ENCODE results near the gene SF3B1. TPM values are rescaled to one million over a fixed set of nuclear protein-coding genes. Genes with fewer than 3 reads are reported as not detected.

The SF3B1 gene
- total RNA-seq, 2 experiments from 2014 or later, result 262 to 277 TPM

DNA sequence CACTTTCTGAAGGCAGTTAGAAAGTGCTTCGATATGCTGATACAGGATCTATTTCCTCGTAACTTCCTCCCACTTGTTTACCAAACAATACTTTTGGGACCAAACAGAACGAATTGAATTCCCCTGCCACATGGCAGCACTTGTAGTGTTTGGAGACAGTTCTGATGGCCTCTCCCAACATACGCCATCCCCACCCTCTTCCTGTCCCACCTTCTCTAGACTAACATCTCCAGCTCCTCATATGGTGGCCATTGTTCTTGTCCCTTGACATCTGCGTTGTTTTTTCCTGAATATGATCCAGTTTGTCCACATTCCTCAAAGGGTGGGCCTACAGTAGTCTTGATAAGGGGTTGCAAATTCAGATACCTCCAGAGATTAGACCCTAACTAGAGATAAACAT lies 70.8 kb downstream of the SF3B1 start:
- Mint-ChIP-seq H3K4me1 (peaks cover 23% of the 10 kb centered on the region), H3K27ac (no peak overlapping the region)

GRCh38 chr2:197360744-197361156 lies 74.1 kb downstream of the SF3B1 start:
- Mint-ChIP-seq H3K27me3 (no peaks in the 10 kb centered on the region), H3K4me3 (no peak overlapping the region), H3K4me1 (peaks cover 39% of the 10 kb centered on the region), H3K9me3 (ENCODE audit: low read depth) (peaks cover 2% of the 10 kb centered on the region), H3K36me3 (ENCODE audit: low read depth) (no peaks in the 10 kb centered on the region), H3K27ac (no peak overlapping the region)
- ATAC-seq (peak; percentile 76), DNase-seq (no peak)
- CTCF ChIA-PET, result interaction anchor here (0.7 to 1.9 kb wide), 7 partner anchors 23 to 1251 kb away, joined by 3 to 4 read pairs (median 4); no protein-coding TSS in a partner anchor
- POLR2A ChIA-PET, result no interaction called here
- intact Hi-C loops (cut with DNase I, micrococcal nuclease), result no loop called here

More for the DNA sequence above, 70.8 kb downstream of the SF3B1 start:
- intact Hi-C loops (cut with DNase I, micrococcal nuclease), result no loop called here
- Mint-ChIP-seq H3K36me3 (ENCODE audit: low read depth) (no peaks in the 10 kb centered on the region), H3K27me3 (no peaks in the 10 kb centered on the region), H3K4me3 (no peak overlapping the region), H3K9me3 (ENCODE audit: low read depth) (peaks cover 2% of the 10 kb centered on the region)
- CTCF ChIA-PET, result interaction anchor here (1.0 to 1.6 kb wide), 2 partner anchors 19 to 250 kb away, joined by 4 to 6 read pairs; no protein-coding TSS in a partner anchor
- POLR2A ChIA-PET, result interaction anchor here (0.9 kb wide), 1 partner anchor 37 kb away, joined by 4 read pairs; no protein-coding TSS in a partner anchor
- ATAC-seq, result no peak
- no peak for DNase-seq

- peaks cover 2% of the 10 kb centered on the region for H3K9me3 Mint-ChIP-seq (ENCODE audit: low read depth)
- no peaks in the 10 kb centered on the region for H3K27me3 Mint-ChIP-seq
- intact Hi-C loops (cut with DNase I, micrococcal nuclease), result loop anchor here in 1 of 2 experiments (2.0 kb wide), 1 partner anchor 31 kb away; no protein-coding TSS in a partner anchor
- DNase-seq, result no peak
- peaks cover 42% of the 10 kb centered on the region for H3K4me1 Mint-ChIP-seq
- no peak for ATAC-seq
- H3K36me3 Mint-ChIP-seq (ENCODE audit: low read depth), result no peaks in the 10 kb centered on the region
- POLR2A ChIA-PET, result no interaction called here
- no peak overlapping the region for H3K4me3 Mint-ChIP-seq
- H3K27ac Mint-ChIP-seq, result no peak overlapping the region
- CTCF ChIA-PET, result interaction anchor here (0.8 to 1.9 kb wide), 3 partner anchors 19 to 200 kb away, joined by 3 to 4 read pairs (median 3); no protein-coding TSS in a partner anchor
Measured at GRCh38 chr2:197359859-197360258, 75.0 kb downstream of the SF3B1 start.

DNA sequence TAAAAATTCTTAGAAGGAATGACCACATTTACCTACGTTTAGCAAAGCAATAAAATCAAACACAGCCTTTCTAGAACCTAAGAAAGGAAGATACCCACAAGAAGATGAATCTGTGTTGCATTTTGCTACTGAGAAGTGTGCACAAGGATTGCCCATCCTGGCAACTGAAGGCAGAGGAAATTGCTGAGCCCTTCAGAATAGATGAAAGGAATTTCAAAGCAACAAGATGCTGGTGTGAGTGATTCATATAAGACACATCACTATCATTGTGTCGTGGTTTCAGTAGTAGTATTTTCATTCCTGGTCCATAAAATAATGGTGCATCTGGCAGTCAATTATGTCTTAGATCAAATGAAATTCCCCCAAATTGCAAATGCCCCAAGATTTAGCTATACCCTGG lies 75.9 kb downstream of the SF3B1 start:
- H3K27ac Mint-ChIP-seq, result no peak overlapping the region

DNA sequence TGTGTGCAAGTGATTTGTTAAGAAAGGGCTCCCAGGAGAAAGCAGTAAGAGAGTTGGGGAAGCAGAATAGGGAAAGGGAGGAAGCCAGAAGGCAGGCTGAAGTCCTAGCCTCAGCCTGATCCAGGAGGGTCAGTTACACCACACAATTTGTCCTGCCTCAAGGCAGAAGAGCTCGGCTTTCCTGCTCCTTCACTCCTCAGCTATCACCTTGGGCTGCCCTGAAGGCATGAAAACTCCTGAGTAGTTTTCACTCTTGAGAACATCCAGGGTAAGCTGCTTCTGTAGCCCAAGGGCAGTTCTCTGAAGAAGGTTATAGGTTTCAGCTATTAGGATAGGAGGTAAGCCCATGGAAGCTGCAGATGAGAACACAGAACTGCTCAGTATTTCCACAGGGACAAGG lies 76.8 kb downstream of the SF3B1 start:
- ATAC-seq (no peak), DNase-seq (no peak)
- Mint-ChIP-seq H3K27ac (no peak overlapping the region), H3K36me3 (ENCODE audit: low read depth) (no peaks in the 10 kb centered on the region), H3K4me3 (no peak overlapping the region), H3K27me3 (no peaks in the 10 kb centered on the region), H3K9me3 (ENCODE audit: low read depth) (peaks cover 2% of the 10 kb centered on the region), H3K4me1 (peaks cover 44% of the 10 kb centered on the region)
- ChIA-PET POLR2A (no interaction called here), CTCF (interaction anchor here (0.5 to 1.6 kb wide), 12 partner anchors 8 to 244 kb away, joined by 3 to 5 read pairs (median 4); no protein-coding TSS in a partner anchor)
- intact Hi-C loops (cut with DNase I, micrococcal nuclease), result loop anchor here in 1 of 2 experiments (2.0 kb wide), 1 partner anchor 29 kb away; no protein-coding TSS in a partner anchor

More for the DNA sequence above, 75.9 kb downstream of the SF3B1 start:
- Mint-ChIP-seq H3K36me3 (ENCODE audit: low read depth) (no peaks in the 10 kb centered on the region), H3K9me3 (ENCODE audit: low read depth) (peaks cover 2% of the 10 kb centered on the region), H3K4me3 (no peak overlapping the region), H3K27me3 (no peaks in the 10 kb centered on the region), H3K4me1 (peaks cover 42% of the 10 kb centered on the region)
- intact Hi-C loops (cut with DNase I, micrococcal nuclease), result loop anchor here in 1 of 2 experiments (2.0 kb wide), 1 partner anchor 30 kb away; no protein-coding TSS in a partner anchor
- DNase-seq, result no peak
- peak; percentile 70 for ATAC-seq
- CTCF ChIA-PET, result interaction anchor here (0.8 to 1.6 kb wide), 9 partner anchors 15 to 199 kb away, joined by 3 to 5 read pairs (median 3); no protein-coding TSS in a partner anchor
- POLR2A ChIA-PET, result interaction anchor here (0.6 kb wide), 1 partner anchor 22 kb away, joined by 3 read pairs; no protein-coding TSS in a partner anchor

DNA sequence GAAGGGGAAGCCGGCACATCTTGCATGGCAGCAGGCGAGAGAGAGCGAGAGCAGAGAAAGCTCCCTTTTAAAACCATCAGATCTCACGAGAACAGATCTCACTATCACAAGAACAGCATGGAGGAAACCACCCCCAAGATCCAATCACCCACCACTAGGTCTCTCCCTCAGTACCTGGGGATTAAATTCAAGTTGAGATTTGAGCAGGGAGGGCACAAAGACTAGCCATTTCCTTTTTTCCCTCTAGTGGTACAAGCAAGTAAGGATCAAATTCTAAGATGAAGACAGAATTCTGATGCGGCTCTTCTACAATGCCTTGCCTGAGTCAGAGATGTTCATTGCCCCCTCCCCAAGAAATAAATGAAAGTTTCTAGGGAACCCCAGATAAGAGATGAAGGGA lies 78.7 kb downstream of the SF3B1 start:
- CTCF ChIA-PET, result interaction anchor here (0.8 to 1.9 kb wide), 3 partner anchors 24 to 219 kb away, joined by 3 to 4 read pairs (median 4); no protein-coding TSS in a partner anchor
- Mint-ChIP-seq H3K36me3 (ENCODE audit: low read depth) (no peaks in the 10 kb centered on the region), H3K4me3 (peak overlapping the region; percentile 34), H3K27ac (peak overlapping the region; percentile 77), H3K4me1 (peaks cover 44% of the 10 kb centered on the region), H3K27me3 (no peaks in the 10 kb centered on the region), H3K9me3 (ENCODE audit: low read depth) (peaks cover 2% of the 10 kb centered on the region)
- DNase-seq (peak; percentile 25), ATAC-seq (peak; percentile 12)
- POLR2A ChIA-PET, result no interaction called here
- intact Hi-C loops (cut with DNase I, micrococcal nuclease), result no loop called here

GRCh38 chr2:197354169-197354558 lies 80.7 kb downstream of the SF3B1 start:
- ChIA-PET POLR2A (interaction anchor here (0.8 to 1.9 kb wide), 2 partner anchors 18 to 26 kb away, joined by 4 to 5 read pairs; no protein-coding TSS in a partner anchor), CTCF (interaction anchor here (0.9 to 2.1 kb wide), 4 partner anchors 9 to 241 kb away, joined by 3 to 5 read pairs (median 4); no protein-coding TSS in a partner anchor)
- DNase-seq (no peak), ATAC-seq (no peak)
- H3K4me1 Mint-ChIP-seq, result peaks cover 39% of the 10 kb centered on the region
- intact Hi-C loops (cut with DNase I, micrococcal nuclease), result no loop called here
- H3K27ac Mint-ChIP-seq, result no peak overlapping the region
- no peak overlapping the region for H3K4me3 Mint-ChIP-seq
- H3K9me3 Mint-ChIP-seq (ENCODE audit: low read depth), result no peaks in the 10 kb centered on the region
- no peaks in the 10 kb centered on the region for H3K27me3 Mint-ChIP-seq
- H3K36me3 Mint-ChIP-seq (ENCODE audit: low read depth), result no peaks in the 10 kb centered on the region

GRCh38 chr2:197353393-197354168 lies 81.2 kb downstream of the SF3B1 start:
- no peak for DNase-seq
- H3K27me3 Mint-ChIP-seq, result no peaks in the 10 kb centered on the region
- H3K9me3 Mint-ChIP-seq (ENCODE audit: low read depth), result no peaks in the 10 kb centered on the region
- H3K36me3 Mint-ChIP-seq (ENCODE audit: low read depth), result no peaks in the 10 kb centered on the region
- intact Hi-C loops (cut with DNase I, micrococcal nuclease), result no loop called here
- H3K4me3 Mint-ChIP-seq, result no peak overlapping the region
- no peak overlapping the region for H3K27ac Mint-ChIP-seq
- POLR2A ChIA-PET, result interaction anchor here (0.8 to 1.9 kb wide), 2 partner anchors 17 to 26 kb away, joined by 4 to 5 read pairs; no protein-coding TSS in a partner anchor
- peak; percentile 63 for ATAC-seq
- peaks cover 34% of the 10 kb centered on the region for H3K4me1 Mint-ChIP-seq
- CTCF ChIA-PET, result interaction anchor here (0.8 to 2.1 kb wide), 5 partner anchors 9 to 240 kb away, joined by 3 to 5 read pairs (median 4); no protein-coding TSS in a partner anchor

DNA sequence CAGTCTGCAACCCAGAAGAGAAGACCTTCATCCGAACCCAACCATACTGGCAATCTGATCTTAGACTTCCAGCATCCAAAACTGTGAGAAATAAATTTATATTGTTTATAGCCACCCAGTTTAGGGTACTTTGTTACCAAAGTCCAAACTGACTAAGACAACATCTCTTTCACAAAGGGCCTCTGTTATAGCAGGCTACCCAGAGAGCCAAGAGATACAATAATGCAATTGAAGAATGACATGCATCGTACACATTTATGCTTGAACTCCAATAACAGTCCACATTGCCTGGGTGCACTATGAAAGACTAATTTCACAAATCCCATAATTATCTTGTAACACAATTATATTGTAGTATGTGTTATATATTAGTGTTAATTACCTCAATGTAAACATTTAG lies 85.1 kb downstream of the SF3B1 start:
- Mint-ChIP-seq H3K4me3 (no peak overlapping the region), H3K9me3 (ENCODE audit: low read depth) (no peaks in the 10 kb centered on the region), H3K36me3 (ENCODE audit: low read depth) (no peaks in the 10 kb centered on the region), H3K27ac (no peak overlapping the region), H3K27me3 (no peaks in the 10 kb centered on the region), H3K4me1 (peaks cover 18% of the 10 kb centered on the region)
- DNase-seq, result no peak
- ChIA-PET POLR2A (no interaction called here), CTCF (interaction anchor here (0.7 to 1.0 kb wide), 2 partner anchors 28 to 36 kb away, joined by 3 read pairs; no protein-coding TSS in a partner anchor)
- intact Hi-C loops (cut with DNase I, micrococcal nuclease), result no loop called here
- ATAC-seq, result no peak

DNA sequence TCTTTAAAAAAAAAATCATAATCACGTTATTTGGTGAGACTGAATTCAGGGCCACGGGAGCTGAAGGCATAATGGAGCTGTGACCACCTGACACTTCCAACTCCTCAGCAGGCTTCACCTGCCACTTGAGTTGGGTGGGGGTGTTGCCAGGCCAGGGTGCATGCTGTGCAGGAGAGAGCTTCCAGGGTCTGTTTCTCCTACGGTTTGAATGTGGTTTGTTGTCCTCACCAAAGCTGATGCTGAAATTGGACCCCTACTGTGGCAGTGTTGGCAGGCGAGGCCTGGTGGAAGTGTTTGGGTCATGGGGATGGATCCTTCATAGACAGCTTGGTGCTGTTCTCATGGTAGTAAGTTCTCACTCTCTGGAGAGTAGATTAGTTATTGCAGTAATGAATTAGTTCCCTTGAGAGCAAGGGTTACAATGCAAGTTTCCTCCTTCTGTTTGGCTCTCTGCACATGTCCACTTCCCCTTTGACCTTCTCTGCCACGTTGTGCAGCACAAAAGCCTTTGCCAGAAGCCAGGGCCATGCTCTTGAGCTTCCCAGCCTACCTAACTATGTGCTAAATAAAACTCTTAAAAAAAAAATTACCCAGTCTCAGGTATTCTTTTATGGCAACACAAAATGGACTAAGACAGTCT lies 86.0 kb downstream of the SF3B1 start:
- Mint-ChIP-seq H3K27me3 (no peaks in the 10 kb centered on the region), H3K4me1 (peaks cover 19% of the 10 kb centered on the region), H3K27ac (no peak overlapping the region), H3K4me3 (no peak overlapping the region), H3K36me3 (ENCODE audit: low read depth) (no peaks in the 10 kb centered on the region), H3K9me3 (ENCODE audit: low read depth) (no peaks in the 10 kb centered on the region)
- ChIA-PET POLR2A (interaction anchor here (0.6 kb wide), 1 partner anchor 421 kb away, joined by 5 read pairs; no protein-coding TSS in a partner anchor), CTCF (interaction anchor here (0.6 to 1.0 kb wide), 2 partner anchors 35 kb away, joined by 3 to 5 read pairs; no protein-coding TSS in a partner anchor)
- intact Hi-C loops (cut with DNase I, micrococcal nuclease), result no loop called here
- ATAC-seq, result no peak
- no peak for DNase-seq

GRCh38 chr2:197345846-197346370 lies 88.9 kb downstream of the SF3B1 start:
- ChIA-PET POLR2A (no interaction called here), CTCF (interaction anchor here (0.9 to 2.3 kb wide), 3 partner anchors 8 to 62 kb away, joined by 3 to 5 read pairs (median 3); no protein-coding TSS in a partner anchor)
- intact Hi-C loops (cut with DNase I, micrococcal nuclease), result no loop called here
- no peaks in the 10 kb centered on the region for H3K27me3 Mint-ChIP-seq
- H3K4me3 Mint-ChIP-seq, result no peak overlapping the region
- ATAC-seq, result no peak
- H3K27ac Mint-ChIP-seq, result no peak overlapping the region
- H3K36me3 Mint-ChIP-seq (ENCODE audit: low read depth), result no peaks in the 10 kb centered on the region
- no peak for DNase-seq
- H3K4me1 Mint-ChIP-seq, result peaks cover 20% of the 10 kb centered on the region
- H3K9me3 Mint-ChIP-seq (ENCODE audit: low read depth), result no peaks in the 10 kb centered on the region

Measured in activated CD4-positive, alpha-beta T cell treated with anti-CD3 and anti-CD28 coated beads for 36 hours (primary cell).